ENCODE data around the gene TUBB4A.

- TF ChIP-seq CTCF (conservative IDR thresholded peaks at IDR 0.05; ENCODE audit: low read length) (no peak), EZH2phosphoT487 (IDR thresholded peaks at IDR 0.05; ENCODE audit: borderline replicate concordance) (no peak)
Observed at GRCh38 chr19:6479836-6480398, 22.2 kb downstream of the TUBB4A start.
